CD4-positive, alpha-beta T cell treated with Interleukin-4 for 1 hour (primary cell): ENCODE data around the gene ANKK1.

ENCODE experiments used
- DNase-seq, 2 donors: peaks; one replicate each; pipeline ENCODE4 v3.0.0-alpha.2; 2020 to 2022

The ANKK1 gene

DNA sequence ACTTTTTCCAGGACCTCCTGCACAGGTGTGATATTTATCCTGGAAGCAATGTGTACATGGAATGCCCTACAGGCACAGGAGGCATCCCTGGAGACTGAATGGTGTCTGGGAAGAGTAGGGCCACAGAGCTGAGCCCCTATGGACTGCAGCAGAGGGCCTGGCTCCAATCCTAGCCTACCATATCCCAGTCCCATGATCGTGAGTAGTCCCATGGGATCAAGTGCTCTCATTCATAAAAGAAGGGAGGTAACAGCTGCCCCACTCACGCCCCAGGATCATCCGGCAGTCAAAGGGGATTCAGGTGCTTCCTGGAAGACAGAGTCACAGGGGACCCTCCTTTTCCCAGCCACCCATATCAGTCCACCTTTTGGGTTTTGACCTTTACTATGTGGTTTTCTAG, 24.0 kb downstream of the ANKK1 start:
- DNase-seq, result no peak

DNA sequence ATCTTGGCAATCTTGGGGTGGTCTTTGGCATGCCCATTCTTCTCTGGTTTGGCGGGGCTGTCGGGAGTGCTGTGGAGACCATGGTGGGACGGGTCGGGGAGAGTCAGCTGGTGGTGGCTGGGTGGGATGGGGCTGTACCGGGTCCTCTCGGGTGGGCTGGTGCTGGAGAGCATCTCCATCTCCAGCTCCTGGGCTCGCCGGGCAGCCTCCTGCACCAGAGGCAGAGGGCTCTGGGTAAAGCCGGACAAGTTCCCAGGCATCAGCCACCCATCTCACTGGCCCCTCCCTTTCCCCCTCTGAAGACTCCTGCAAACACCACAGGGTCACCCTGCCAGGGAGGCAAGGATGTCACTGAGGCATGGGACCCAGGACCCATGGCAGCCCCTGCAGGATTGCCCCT, 25.1 kb downstream of the ANKK1 start:
- DNase-seq, result no peak

DNA sequence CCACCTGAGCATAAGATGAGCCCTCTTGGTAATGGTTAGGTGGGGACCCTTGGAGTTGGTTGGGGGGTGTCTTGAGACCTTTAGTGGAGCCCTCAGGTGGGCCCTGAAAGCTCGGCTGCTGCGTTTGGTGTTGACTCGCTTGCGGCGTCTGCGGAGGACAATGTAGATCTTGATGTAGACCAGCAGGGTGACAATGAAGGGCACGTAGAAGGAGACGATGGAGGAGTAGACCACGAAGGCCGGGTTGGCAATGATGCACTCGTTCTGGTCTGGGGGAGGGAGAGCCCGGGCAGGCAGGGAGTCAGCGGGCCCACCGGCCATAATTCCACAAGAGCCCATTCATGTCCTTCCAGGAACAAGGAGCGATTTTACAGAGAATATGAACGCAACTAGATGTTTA, 27.8 kb downstream of the ANKK1 start:
- DNase-seq, result no peak

- no peak for DNase-seq
These were observed 29.8 kb downstream of the ANKK1 start for GRCh38 chr11:113417428-113417827.

- no peak for DNase-seq
These were observed 31.9 kb downstream of the ANKK1 start for GRCh38 chr11:113419454-113420003.

DNA sequence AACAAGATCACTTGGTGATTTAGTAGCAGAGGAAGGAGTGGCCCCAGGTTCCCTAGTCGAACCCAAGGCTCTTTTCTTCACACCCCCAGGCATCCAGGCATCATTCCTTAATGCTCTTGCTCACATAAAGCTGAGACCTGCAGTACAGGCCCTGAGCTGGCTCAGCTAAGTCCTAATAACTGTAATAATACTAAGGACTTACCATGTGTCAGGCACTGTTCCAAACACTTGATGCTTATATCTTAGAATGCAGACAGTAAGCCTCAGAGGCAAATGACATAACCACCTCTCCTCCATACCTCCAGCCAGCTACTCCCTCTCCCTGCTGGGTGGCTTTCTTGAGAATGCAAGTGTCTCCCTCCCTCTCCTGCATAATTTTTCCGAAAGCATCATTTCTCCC, 33.2 kb downstream of the ANKK1 start:
- no peak for DNase-seq

DNA sequence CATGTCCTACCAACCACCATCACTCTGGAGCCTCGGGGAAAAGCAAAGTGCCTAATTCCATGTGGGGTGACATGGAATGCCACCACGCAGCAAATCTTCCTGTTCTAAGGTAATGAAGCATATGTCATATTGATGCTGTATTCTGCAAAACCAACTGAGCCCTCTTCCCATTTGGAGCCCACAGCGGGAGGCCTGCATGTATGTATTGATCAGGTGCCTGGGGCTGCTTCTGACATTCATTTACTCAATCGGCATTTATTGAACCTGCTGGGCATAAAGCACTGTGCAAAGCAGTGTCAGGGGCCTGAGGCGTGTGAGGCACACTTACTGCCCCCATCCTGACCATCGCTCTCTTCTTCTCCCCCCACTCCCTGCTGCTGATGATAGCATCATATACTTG, 39.1 kb downstream of the ANKK1 start:
- DNase-seq, result no peak

- DNase-seq, result no peak
These were observed 44.2 kb downstream of the ANKK1 start for GRCh38 chr11:113431746-113432145.

- no peak for DNase-seq
These were observed 47.8 kb downstream of the ANKK1 start for GRCh38 chr11:113435190-113435968.

- no peak for DNase-seq
These were observed 49.2 kb downstream of the ANKK1 start for GRCh38 chr11:113436672-113437252.

DNA sequence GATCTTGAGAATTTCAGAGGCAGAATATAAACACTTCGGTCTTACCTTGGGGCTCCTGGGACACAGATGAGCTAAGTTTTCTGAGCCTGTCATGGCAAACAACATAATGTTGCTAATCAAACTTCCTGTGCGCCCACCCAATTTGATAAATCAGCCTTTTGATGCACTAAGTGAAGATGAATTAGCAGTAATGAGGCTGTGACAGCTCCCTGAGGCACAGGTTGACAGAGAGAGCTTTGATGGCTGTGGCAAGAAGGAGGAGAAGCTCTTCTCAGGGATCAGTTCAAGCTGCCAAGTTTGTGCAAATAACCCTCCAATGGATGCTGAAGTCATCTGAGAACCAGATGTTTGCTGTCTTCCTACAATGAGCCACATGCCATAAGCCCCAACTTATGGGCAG, 53.2 kb downstream of the ANKK1 start:
- no peak for DNase-seq

DNA sequence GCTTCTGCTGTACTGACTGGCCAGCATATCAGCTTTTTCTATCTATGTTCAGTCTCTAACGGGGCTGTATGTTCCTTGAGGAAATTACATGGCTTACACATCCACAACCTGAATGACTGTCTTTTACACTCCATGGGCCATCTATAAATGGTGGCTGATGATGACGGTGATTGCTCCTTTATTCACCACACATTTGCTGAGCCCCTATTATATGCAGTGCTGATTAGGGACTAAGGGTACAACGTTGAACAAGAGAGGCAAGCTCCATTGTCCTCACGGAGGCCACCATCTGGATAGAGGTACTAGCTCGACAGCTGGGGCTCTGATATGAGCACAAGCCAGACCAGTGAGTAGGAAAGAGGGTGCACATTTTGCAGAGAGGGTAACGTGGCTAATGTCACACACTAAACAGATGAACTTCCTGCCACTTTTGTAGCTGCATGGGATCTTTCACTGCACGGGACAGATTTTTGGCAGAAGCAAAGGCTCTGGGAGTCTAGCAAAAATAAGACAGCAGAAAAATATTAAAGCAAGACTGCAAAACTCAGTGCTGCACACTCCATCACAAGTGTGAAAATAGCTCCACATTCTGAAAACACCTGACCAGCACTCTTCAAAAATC, 57.0 kb downstream of the ANKK1 start:
- no peak for DNase-seq

- DNase-seq, result no peak
These were observed 58.5 kb downstream of the ANKK1 start for GRCh38 chr11:113446112-113446511.

DNA sequence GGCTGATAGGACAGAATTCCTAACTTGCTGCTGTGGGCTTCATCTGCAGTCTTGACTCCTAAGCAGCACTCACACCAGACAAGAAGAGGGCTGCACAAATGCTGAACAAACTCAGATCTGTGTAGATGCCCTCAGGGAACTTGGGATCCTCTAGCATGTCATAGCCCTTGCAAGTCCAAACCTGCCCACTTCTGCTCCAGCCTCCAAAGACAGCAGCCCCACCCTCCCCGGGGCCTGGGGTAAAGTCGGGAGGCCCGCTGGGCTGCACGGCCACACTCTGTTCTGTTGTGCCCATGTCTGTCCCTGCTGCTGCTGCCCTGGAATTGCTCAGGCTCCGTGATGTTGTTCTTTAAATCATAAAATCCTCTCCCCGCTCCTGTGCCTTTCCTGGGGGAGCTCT, 59.4 kb downstream of the ANKK1 start:
- no peak for DNase-seq

DNA sequence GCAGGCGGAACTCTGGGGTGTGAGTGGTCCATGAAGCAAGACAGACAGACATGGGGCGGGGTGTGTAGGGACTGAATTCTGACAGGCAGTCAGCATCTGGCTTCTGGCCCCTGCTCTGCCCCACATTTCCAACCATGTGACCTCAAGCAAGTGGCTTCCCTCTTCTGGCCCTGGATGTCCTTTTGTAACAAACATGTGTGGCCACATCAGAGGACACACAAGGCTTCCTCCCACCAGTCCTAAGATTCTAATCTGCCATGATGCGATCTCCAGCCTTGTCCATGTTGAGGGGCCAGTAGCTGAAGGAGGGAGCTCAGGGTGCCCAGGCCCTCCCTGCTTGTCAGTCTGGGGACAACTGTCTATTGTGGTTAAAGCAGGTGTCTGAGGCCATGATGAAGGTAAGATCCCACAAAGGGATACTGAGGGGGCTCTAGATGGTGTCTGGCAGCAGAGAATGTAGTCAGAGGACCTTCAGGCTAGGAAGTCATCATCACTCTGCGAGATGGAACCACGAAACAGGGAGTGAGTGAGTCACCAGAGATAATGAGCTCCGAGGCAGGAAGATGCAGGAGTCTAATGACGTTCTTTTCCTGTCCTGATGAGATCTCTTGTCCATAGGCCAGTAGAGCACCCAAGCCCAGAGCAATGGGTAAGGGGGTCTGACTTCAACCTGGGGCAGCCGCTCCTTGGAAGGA, 60.2 kb downstream of the ANKK1 start:
- no peak for DNase-seq

GRCh38 chr11:113448316-113448677, 60.7 kb downstream of the ANKK1 start:
- no peak for DNase-seq

GRCh38 chr11:113449743-113450142, 62.2 kb downstream of the ANKK1 start:
- DNase-seq, result no peak
